H9 (cell line): ENCODE results near the gene TMEM200A. TPM values are rescaled to one million over a fixed set of nuclear protein-coding genes. Genes with fewer than 3 reads are reported as not detected.
A peak's percentile ranks its signal among the peaks of the same experiment; 100 is the strongest.

Source experiments
- DNase-seq: peaks from one replicate; pipeline ENCODE4 v3.0.0-alpha.2; 2017
- H2AFZ ChIP-seq: one replicate; pipeline ENCODE4 v1.6.1; 2013; ENCODE audit warnings: mild to moderate bottlenecking, low read length, control low read depth, moderate library complexity
- H2AK5ac ChIP-seq: 2 replicates; pipeline ENCODE4 v1.6.1; 2013; ENCODE audit warnings: low read length, control low read depth, mixed read lengths; ENCODE audit not compliant: insufficient read length
- H2BK120ac ChIP-seq: one replicate; pipeline ENCODE4 v1.6.1; 2013; ENCODE audit warnings: low read depth, mild to moderate bottlenecking, low read length, control low read depth, inconsistent platforms; ENCODE audit not compliant: poor library complexity, severe bottlenecking
- H2BK12ac ChIP-seq: 2 replicates; pipeline ENCODE4 v1.6.1; 2013; ENCODE audit warnings: low read length, control low read depth, mixed read lengths, low read depth; ENCODE audit not compliant: insufficient read length
- H2BK15ac ChIP-seq: 2 replicates; pipeline ENCODE4 v1.6.1; 2013; ENCODE audit warnings: low read depth, low read length, control low read depth
- H2BK20ac ChIP-seq: one replicate; pipeline ENCODE4 v1.6.1; 2013; ENCODE audit warnings: low read depth, mild to moderate bottlenecking, low read length, control low read depth, inconsistent platforms; ENCODE audit not compliant: poor library complexity, severe bottlenecking
- H2BK5ac ChIP-seq: 2 replicates; pipeline ENCODE4 v1.6.1; 2013; ENCODE audit warnings: low read length, control low read depth, mixed read lengths; ENCODE audit not compliant: insufficient read length
- H3K14ac ChIP-seq: 2 replicates; pipeline ENCODE4 v1.6.1; 2013; ENCODE audit warnings: low read length, control low read depth; ENCODE audit not compliant: insufficient read depth
- H3K18ac ChIP-seq: 2 replicates; pipeline ENCODE4 v1.6.1; 2013; ENCODE audit warnings: low read depth, mild to moderate bottlenecking, mixed read lengths, low read length, control low read depth; ENCODE audit not compliant: insufficient read length
- H3K23ac ChIP-seq: 2 replicates; pipeline ENCODE4 v1.6.1; 2013; ENCODE audit warnings: low read length, control low read depth, mixed read lengths, low read depth; ENCODE audit not compliant: insufficient read length
- H3K23me2 ChIP-seq: 2 replicates; pipeline ENCODE4 v1.6.1; 2013; ENCODE audit warnings: low read depth, mild to moderate bottlenecking, mixed read lengths, low read length, control low read depth; ENCODE audit not compliant: insufficient read length, poor library complexity, severe bottlenecking
- H3K27ac ChIP-seq: 2 replicates; pipeline ENCODE4 v1.5.1; 2013; ENCODE audit warnings: low read length, control low read depth, mixed read lengths, low read depth; ENCODE audit not compliant: insufficient read length
- H3K27me3 ChIP-seq: 2 replicates; pipeline ENCODE4 v1.6.1; 2013; ENCODE audit warnings: low read length, control low read depth, inconsistent platforms; ENCODE audit not compliant: insufficient read depth
- H3K4ac ChIP-seq: 2 replicates; pipeline ENCODE4 v1.6.1; 2013; ENCODE audit warnings: low read depth, mild to moderate bottlenecking, control low read depth, inconsistent platforms, low read length, moderate library complexity
- H3K4me1 ChIP-seq: 2 replicates; pipeline ENCODE4 v1.6.1; 2013; ENCODE audit warnings: low read length, control low read depth, inconsistent platforms; ENCODE audit not compliant: insufficient read depth
- H3K4me2 ChIP-seq: 2 replicates; pipeline ENCODE4 v1.6.1; 2013; ENCODE audit warnings: low read length, control low read depth, mixed read lengths; ENCODE audit not compliant: insufficient read length, insufficient read depth
- H3K56ac ChIP-seq: 2 replicates; pipeline ENCODE4 v1.6.1; 2013; ENCODE audit warnings: low read depth, mild to moderate bottlenecking, mixed read lengths, low read length, control low read depth; ENCODE audit not compliant: insufficient read length
- H3K79me1 ChIP-seq: 2 replicates; pipeline ENCODE4 v1.6.1; 2013; ENCODE audit warnings: low read depth, mild to moderate bottlenecking, moderate library complexity, low read length, control low read depth, inconsistent platforms; ENCODE audit not compliant: insufficient read depth, poor library complexity, severe bottlenecking
- H3K79me2 ChIP-seq: 2 replicates; pipeline ENCODE4 v1.6.1; 2013; ENCODE audit warnings: low read length, control low read depth, inconsistent platforms; ENCODE audit not compliant: insufficient read depth
- H3K9ac ChIP-seq: 2 replicates; pipeline ENCODE4 v1.6.1; 2013; ENCODE audit warnings: low read length, control low read depth, mixed read lengths; ENCODE audit not compliant: insufficient read length; ENCODE audit errors: extremely low read depth
- H3K9me3 ChIP-seq: one replicate; pipeline ENCODE4 v1.6.1; 2013; ENCODE audit warnings: low read depth, low read length, inconsistent platforms; ENCODE audit not compliant: control insufficient read depth
- H3T11ph ChIP-seq: one replicate; pipeline ENCODE4 v1.6.1; 2013; ENCODE audit warnings: mild to moderate bottlenecking, low read length, control low read depth, inconsistent platforms
- H4K20me1 ChIP-seq: one replicate; pipeline ENCODE4 v1.6.1; 2013; ENCODE audit not compliant: control insufficient read depth, insufficient read length, insufficient read depth
- H4K5ac ChIP-seq: 2 replicates; pipeline ENCODE4 v1.6.1; 2013; ENCODE audit warnings: low read depth, mild to moderate bottlenecking, mixed read lengths, low read length, control low read depth; ENCODE audit not compliant: insufficient read length
- H4K8ac ChIP-seq: replicated peaks from 2 replicates; pipeline ENCODE4 v1.6.1; 2013; ENCODE audit warnings: low read length, control low read depth, mixed read lengths, low read depth; ENCODE audit not compliant: insufficient read length
- H4K91ac ChIP-seq: 2 replicates; pipeline ENCODE4 v1.6.1; 2013; ENCODE audit warnings: low read depth, mild to moderate bottlenecking, moderate library complexity, mixed read lengths, low read length, control low read depth; ENCODE audit not compliant: insufficient read length
- H3K27ac Mint-ChIP-seq, 3 experiments: 2 replicates in 2 of 3; 3 replicates in 1 of 3; pipeline ENCODE4 v1.8.0; 2020 to 2021; ENCODE audit warnings: mixed read lengths in 3 of 3, mild to moderate bottlenecking in 1 of 3, moderate library complexity in 1 of 3
- H3K27me3 Mint-ChIP-seq: 2 replicates; pipeline ENCODE4 v1.8.0; 2021; ENCODE audit warnings: low read depth, mild to moderate bottlenecking, moderate library complexity, mixed read lengths
- H3K36me3 Mint-ChIP-seq, 3 experiments: 2 replicates in 2 of 3; 3 replicates in 1 of 3; pipeline ENCODE4 v1.8.0; 2020 to 2021; ENCODE audit warnings: low read depth in 3 of 3, mixed read lengths in 3 of 3; ENCODE audit not compliant: insufficient read depth in 1 of 3
- H3K4me1 Mint-ChIP-seq, 2 experiments: 2 replicates each; pipeline ENCODE4 v1.8.0; 2020; ENCODE audit warnings: mixed read lengths in 2 of 2
- H3K4me3 Mint-ChIP-seq, 2 experiments: 2 replicates in 1 of 2; 3 replicates in 1 of 2; pipeline ENCODE4 v1.8.0; 2020 to 2021; ENCODE audit warnings: mild to moderate bottlenecking in 2 of 2, mixed read lengths in 2 of 2, moderate library complexity in 1 of 2
- H3K9me3 Mint-ChIP-seq, 2 experiments: 2 replicates in 1 of 2; 3 replicates in 1 of 2; pipeline ENCODE4 v1.8.0; 2020; ENCODE audit warnings: mild to moderate bottlenecking in 2 of 2, mixed read lengths in 2 of 2, moderate library complexity in 1 of 2
- CTCF ChIP-seq: fragments of 200-600 bp; sonication (generic); conservative IDR thresholded peaks from 3 replicates; pipeline ENCODE4 v1.8.0; 2021; ENCODE audit warnings: antibody characterized with exemption, mild to moderate bottlenecking
- WGBS: extraction: QIAGEN DNeasy Blood & Tissue Kit; methylation state at CpG from one replicate; pipeline ENCODE4 v1.1.7; 2013; ENCODE audit warnings: missing lambda C conversion rate, low lambda C conversion rate, mixed read lengths; ENCODE audit not compliant: insufficient read length; ENCODE audit errors: extremely low coverage; 5-methylcytosine and 5-hydroxymethylcytosine counted together
- total RNA-seq: library from RNA; stranded (reverse); gene quantifications from 2 replicates; pipeline ENCODE4 v1.2.1, GENCODE V29; 2021

TMEM200A gene
- total RNA-seq, 1 experiment from 2014 or later, result 6.1 TPM

GRCh38 chr6:130367767-130368166, 1.9 kb downstream of the TMEM200A start:
- Histone ChIP-seq H3T11ph (no peak overlapping the region), H2AK5ac (no peak overlapping the region), H3K4ac (no peak overlapping the region), H3K27me3 (no peaks in the 10 kb centered on the region), H3K9ac (no peak overlapping the region), H3K79me1 (peaks cover 2% of the 10 kb centered on the region), H2BK15ac (no peak overlapping the region), H3K23me2 (peaks cover 10% of the 10 kb centered on the region), H3K23ac (no peak overlapping the region), H3K4me2 (no peak overlapping the region), H3K79me2 (no peaks in the 10 kb centered on the region; the same call in 1 of the 2 replicates), H3K14ac (no peak overlapping the region), H4K91ac (no peak overlapping the region), H2BK12ac (no peak overlapping the region), H2AFZ (no peak overlapping the region), H2BK20ac (no peak overlapping the region), H2BK120ac (no peak overlapping the region), H4K5ac (no peak overlapping the region), H3K18ac (no peak overlapping the region), H3K27ac (no peak overlapping the region), H3K56ac (no peak overlapping the region), H4K8ac (no peak overlapping the region), H2BK5ac (no peak overlapping the region), H3K4me1 (peaks cover 5% of the 10 kb centered on the region; the same call in 1 of the 2 replicates), H4K20me1 (no peaks in the 10 kb centered on the region), H3K9me3 (no peaks in the 10 kb centered on the region)
- DNase-seq, result no peak
- Mint-ChIP-seq H3K27me3 (peaks cover 11% of the 10 kb centered on the region), H3K27ac (no peak overlapping the region), H3K4me3 (peak overlapping the region in 1 of 2 experiments; percentile 64; a peak in 3 of 5 replicates), H3K9me3 (no peaks in the 10 kb centered on the region; a peak in 1 of 5 replicates), H3K36me3 (no peaks in the 10 kb centered on the region), H3K4me1 (peaks cover 37 to 42% of the 10 kb centered on the region in 2 experiments)
- no CpG with 5 or more reads among the region's 1 CpG for WGBS
- no peak for TF ChIP-seq CTCF
